Sciatic nerve (tissue), 2 donors: ENCODE measurements around the gene PAPOLB. TPM values are rescaled to one million over a fixed set of nuclear protein-coding genes. Genes with fewer than 3 reads are reported as not detected.

ENCODE experiments used
- ATAC-seq: fragments of 200-7000 bp; cut with Tn5 transposase; one replicate; pipeline ENCODE4 v1.9.1; 2020; ENCODE audit warnings: mild to moderate bottlenecking, moderate library complexity
- DNase-seq: peaks from one replicate; pipeline ENCODE4 v3.0.0-alpha.2; 2020; ENCODE audit warnings: low spot score
- intact Hi-C: fragments of 100-400 bp; cut with DNase I; formaldehyde crosslinking; loops from one replicate; pipeline ENCODE4 v1.14.2; 2022
- total RNA-seq: library from RNA; stranded (reverse); fragmentation: NEBNext Ultra II Directional; extraction: Animal tissue kit (Norgen Biotek cat#: 25700); gene quantifications from one replicate; pipeline ENCODE4 v1.2.1, GENCODE V29; 2021
- donor health status: DM: no; HTN: no; CAD: no.
- donor health status: DM: no; HTN: no; CAD: no.

The PAPOLB gene
- total RNA-seq, 1 donor from 2014 or later: 0.98 TPM

DNA sequence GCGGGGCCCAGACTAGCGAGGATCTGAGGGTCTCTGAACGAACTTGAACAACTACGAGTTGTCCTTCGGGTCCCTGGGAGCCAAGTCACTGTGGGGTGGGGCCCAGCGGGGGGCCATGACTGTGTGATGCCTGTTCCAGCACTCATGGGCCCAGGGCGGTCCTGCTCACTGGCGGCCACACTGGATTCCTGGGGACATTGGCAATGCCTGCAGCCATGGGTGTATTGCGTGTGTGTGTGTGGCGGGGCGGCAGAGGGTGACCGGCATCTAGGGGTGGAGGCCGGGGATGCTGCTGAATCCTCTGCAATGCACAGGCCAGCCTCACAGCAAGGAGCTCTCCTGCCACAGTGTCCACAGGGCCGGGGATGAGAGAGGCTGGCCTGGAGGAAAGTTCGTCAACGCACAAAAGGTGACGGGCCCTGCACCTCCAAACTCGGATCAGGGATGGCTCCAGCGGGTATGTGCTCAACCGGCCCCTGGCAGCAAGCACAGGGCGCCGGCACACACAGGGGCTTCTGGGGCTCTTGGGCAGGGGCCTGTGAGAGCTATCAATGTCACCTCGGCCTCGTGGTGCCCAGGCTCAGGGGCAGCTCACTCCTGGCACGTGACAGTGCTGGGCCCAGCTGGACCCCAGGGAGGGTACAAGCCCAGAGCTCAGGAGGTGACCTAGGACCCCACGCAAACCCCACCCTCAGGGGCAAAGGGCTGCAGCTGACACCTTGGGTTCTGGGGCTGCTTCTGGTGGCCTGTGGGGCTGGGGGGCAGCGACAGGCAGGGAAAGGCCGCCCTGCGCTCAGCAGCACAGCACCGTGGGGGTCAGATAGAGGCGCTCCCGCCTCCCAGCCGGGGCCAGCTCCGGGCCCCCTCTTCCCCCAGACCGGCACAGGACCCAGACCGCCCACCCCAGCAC, 27.9 kb downstream of the PAPOLB start:
- no peak for ATAC-seq
- peak; percentile 51 for DNase-seq
- intact Hi-C loops: no loop called here

DNA sequence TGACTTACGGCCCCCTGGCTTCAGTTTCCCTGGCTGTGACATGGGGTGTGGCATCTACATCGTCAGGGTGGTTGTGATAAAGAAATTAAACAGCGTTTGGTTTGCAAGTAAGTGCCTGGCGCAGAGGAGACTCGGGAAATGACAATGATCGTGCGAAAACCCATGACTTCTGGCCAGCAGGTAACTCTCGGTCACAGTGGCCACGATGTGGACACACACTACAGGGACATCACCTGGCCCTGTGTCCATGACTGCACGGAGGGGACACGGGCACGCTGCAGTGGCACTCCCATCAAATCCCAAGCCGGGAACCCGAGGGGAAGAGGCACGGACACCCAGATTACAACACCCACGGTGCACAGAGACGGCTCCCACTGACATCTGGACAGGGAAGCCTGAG, 28.7 kb downstream of the PAPOLB start:
- DNase-seq (peak; percentile 46), ATAC-seq (no peak)
- intact Hi-C loops: no loop called here

GRCh38 chr7:4832711-4833110, 29.1 kb downstream of the PAPOLB start:
- DNase-seq (no peak), ATAC-seq (no peak)
- intact Hi-C loops: no loop called here

DNA sequence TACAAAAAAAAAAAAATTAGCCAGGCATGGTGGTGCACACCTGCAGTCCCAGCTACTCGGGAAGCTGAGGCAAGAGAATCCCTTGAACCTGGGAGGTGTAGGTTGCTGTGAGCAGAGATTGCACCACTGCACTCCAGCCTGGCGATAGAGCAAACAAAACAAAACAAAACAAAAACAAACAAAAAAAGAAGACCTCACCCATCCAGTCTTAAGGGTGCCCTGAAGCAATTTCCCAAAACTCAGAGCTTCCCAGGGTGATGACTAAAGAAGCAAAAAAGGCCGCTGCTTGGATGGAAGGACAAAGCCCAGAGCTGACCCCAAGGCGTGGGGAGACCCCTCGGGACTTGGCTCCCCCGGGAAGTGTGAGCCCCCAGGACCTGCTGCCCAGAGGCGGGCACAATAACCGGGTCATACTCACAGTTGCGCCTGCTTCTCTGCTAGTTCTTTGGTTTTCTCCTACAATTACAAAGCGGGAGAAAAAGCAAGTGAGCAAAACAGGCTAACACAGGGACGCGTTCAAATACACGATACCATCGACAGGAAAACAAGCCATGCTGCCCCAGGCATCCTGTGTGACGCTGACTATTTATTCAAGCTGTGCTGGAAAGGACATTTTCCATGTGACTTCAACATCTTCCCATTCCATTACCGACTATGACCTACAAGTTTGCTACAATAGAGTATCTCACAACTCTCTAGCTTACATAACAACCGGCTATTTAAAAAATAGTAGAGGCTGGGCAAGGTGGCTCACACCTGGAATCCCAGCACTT, 29.9 kb downstream of the PAPOLB start:
- intact Hi-C loops: no loop called here
- ATAC-seq (no peak), DNase-seq (no peak)

GRCh38 chr7:4830176-4830575, 31.7 kb downstream of the PAPOLB start:
- DNase-seq (peak; percentile 79), ATAC-seq (peak; percentile 91)
- intact Hi-C loops: no loop called here

DNA sequence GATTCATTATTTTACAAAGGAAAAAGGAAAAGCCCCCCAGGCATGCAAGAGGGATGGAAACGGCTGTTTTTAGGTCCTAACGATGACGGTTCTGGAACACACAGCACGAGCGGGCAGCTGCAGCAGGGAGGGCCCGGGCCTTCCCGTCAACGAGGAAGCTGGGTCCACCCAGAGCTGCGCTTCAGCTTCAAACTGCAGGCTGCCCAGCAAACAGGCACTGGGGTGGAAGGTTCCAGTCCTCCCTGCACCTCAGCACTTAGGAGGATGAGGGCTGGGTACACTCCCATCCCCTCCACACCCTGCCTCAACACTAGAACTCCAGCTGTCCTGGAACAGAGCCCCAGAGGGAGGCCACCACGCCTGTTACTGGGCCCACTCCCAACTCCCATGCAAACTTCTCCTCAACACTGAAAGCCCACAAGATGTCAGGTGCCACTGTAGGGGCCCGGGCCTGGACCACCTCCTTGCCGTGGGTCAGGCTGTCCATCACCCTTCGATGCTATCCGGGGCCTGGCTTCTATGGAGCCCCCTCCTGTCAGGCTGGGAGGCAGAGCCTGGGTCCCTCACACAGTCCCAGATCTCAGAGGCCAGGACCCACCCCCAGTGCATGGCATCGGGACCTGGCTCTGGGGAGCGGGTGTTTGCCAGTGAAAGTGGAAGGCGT, 33.0 kb downstream of the PAPOLB start:
- intact Hi-C loops: no loop called here
- DNase-seq (no peak), ATAC-seq (no peak)

DNA sequence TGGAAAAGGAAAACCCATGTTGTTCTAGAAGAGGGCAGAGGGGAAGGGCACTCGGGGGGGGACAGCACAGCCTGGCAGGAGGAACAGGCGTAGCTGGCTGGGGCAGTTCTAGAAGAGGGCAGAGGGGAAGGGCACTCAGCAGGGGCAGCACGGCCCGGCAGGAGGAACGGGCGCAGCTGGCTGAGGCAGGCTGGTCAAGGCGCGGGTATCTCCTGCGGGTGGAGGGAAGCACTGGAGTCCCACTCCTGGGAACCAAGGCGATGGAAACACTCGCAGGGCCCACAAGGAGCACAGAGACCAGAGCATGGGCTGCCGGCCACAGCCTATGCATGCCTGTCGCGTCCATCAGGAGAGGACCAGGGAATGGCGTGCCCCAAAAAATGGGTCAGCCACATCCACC, 36.7 kb downstream of the PAPOLB start:
- ATAC-seq (no peak), DNase-seq (no peak)
- intact Hi-C loops: no loop called here

- intact Hi-C loops: no loop called here
- no peak for DNase-seq
- no peak for ATAC-seq
Observed at GRCh38 chr7:4824120-4824775, 37.6 kb downstream of the PAPOLB start.

- ATAC-seq (no peak), DNase-seq (no peak)
- intact Hi-C loops: no loop called here
Observed at GRCh38 chr7:4823441-4824119, 38.2 kb downstream of the PAPOLB start.

- no peak for ATAC-seq
- DNase-seq: no peak
- intact Hi-C loops: no loop called here
Observed at GRCh38 chr7:4822677-4823076, 39.2 kb downstream of the PAPOLB start.

- intact Hi-C loops: no loop called here
- no peak for ATAC-seq
- DNase-seq: peak; percentile 58
Observed at GRCh38 chr7:4820967-4821471, 40.8 kb downstream of the PAPOLB start.

- ATAC-seq: peak; percentile 43
- peak; percentile 55 for DNase-seq
- intact Hi-C loops: no loop called here
Observed at GRCh38 chr7:4820405-4820966, 41.3 kb downstream of the PAPOLB start.

DNA sequence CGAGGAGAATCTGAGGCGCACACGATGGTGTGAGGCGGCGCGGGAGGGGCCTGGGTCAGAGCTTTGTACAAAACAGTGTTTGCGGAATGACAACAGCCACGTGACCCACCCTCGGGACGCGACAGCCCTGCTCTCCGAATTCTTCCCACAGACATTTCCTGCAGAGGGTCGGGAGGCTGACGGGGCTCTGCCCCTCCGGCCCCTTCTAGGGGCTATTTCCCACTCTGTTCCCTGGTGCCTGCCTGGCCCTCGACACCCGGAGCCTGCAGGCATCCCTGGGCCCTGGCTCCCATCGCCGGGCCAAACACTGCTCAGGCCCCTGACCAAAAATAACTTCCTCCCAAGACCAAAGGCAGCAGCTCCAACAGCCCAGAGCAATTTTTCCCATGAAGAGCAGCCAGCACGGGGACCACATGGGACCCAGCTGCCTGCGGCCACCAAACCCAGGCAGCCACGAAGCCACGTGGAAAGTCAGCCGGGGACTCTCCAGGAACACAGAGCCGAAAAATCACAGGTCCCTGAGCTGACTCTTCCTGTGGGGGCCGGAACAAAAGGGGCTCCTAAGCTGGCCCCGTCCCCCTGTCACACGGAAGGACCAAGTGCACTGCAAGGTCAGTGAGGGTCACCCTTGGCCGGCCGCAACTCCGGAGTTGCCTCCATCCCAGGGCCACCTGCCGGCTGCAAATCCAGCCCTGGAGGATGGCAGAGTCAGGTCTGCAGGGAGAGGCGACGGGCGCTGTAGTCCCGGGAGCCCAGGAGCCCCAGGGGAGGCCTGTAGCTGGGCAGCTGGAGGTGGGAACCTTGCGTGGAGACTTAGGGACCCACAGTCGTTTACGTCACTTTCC, 42.0 kb downstream of the PAPOLB start:
- peak; percentile 58 for DNase-seq

DNA sequence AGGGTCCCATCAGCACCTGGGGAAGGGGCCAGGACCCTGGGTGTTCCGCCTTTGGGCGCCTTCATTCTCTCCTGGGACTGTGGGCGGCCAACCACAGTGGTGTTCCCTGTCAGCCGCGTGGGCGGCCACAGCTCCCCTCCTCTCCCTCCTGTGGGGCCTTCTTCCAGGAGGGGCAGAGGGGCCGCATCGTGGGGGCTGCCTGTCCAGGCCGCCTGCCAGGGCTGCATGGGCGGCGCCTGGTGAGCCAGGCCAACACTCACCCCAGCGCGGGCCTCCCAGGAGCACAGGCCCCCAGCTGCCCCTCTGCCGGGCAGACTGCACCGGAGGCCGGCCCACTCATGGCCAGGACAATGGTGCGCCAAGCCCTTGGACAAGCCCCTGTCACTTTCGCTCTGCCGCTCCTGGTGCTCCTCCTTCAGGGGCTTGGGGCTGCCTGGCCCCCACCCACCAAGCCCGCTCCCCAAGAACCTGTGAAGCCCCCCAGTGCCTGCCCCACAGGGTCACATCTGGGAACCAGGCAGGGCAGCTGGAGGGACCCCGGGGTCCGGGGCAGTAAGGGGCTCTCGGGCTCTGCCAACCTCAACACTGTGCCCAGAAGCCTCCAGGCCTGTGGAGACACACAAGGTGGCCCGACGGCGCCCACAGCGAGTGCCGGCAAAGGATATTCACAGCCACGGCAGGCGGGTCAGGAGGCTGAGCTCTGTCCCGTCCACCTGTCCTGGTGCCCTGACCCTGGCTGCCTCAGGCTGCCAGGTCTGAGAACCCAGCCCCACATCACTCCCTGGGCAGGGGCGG, 43.6 kb downstream of the PAPOLB start:
- ATAC-seq (no peak), DNase-seq (no peak)
- intact Hi-C loops: no loop called here

More for the DNA sequence above, 42.0 kb downstream of the PAPOLB start:
- peak; percentile 84 for ATAC-seq
- intact Hi-C loops: no loop called here

GRCh38 chr7:4817178-4817901, 44.5 kb downstream of the PAPOLB start:
- intact Hi-C loops: no loop called here
- peak; percentile 56 for DNase-seq
- no peak for ATAC-seq
